Activated CD8-positive, alpha-beta memory T cell treated with anti-CD3 and anti-CD28 coated beads for 36 hours (primary cell): ENCODE data around the gene BTBD16. TPM values are rescaled to one million over a fixed set of nuclear protein-coding genes. Genes with fewer than 3 reads are reported as not detected.

Experiments used
- CTCF ChIA-PET: fragments of 350-600 bp; sonication (Branson Sonifier 250); formaldehyde crosslinking; loops from one replicate; lab custom pipeline; 2021; ENCODE audit warnings: antibody characterized with exemption; lab: Charles Lee
- POLR2A ChIA-PET: fragments of 350-600 bp; sonication (Branson Sonifier 250); formaldehyde crosslinking; loops from one replicate; lab custom pipeline; 2021; ENCODE audit warnings: antibody characterized with exemption; lab: Charles Lee
- total RNA-seq, 2 experiments: library from RNA; stranded (reverse); gene quantifications; one replicate each; pipeline ENCODE4 v1.2.3, GENCODE V29; 2021

The BTBD16 gene
- total RNA-seq, 2 experiments from 2014 or later = not detected

DNA sequence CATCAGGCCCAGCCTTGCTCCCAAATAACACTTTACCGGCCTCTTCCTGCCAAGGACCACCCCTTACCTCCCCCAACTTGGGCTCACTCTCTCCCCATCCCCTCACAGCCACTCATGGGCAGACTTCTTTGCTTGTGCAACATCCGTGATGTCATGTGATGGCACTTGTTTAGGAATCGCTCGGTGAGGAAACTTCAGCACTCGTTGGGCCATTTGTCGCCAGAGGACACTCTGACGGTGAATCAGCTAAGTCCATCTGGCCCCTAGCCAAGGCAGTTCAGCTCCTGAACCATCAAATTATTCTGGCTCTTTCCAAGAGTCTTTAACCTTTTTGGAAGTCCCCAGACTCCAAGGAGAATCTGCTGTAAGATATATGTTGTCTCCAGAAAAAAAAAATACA lies 19.2 kb downstream of the BTBD16 start:
- CTCF ChIA-PET = no interaction called here
- POLR2A ChIA-PET = no interaction called here

DNA sequence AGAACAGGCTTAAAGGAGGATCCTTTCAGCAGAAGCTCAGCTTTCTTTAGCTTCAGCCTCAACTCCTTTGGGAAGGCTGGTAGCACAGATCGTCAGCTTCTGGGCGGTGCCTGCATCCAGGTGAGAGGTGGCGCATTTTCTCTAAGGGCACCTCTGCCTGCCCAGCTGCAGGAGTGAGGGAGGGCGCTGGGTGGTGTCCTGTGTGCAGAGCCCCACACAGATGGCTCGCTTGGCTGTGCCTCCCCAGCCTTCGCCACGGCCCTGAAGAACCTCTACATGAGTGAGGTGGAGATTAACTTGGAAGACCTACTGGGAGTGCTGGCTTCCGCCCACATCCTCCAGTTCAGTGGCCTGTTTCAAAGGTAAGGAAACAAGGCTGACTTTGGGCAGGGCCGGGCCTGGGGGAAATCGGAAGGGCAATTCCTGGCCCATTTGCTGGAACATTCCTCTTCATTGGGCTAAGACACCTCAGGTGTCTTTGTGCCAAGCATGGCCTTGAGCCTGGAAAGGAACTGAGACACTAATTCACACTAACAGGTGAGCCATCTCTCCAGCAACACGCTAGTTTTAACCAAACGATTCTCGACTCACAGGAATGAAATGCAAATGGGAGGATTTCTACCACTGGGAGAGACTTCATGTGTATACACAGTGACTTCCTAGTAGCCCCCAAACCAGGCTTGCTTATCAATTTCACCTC lies 19.9 kb downstream of the BTBD16 start:
- POLR2A ChIA-PET = no interaction called here
- CTCF ChIA-PET = no interaction called here

DNA sequence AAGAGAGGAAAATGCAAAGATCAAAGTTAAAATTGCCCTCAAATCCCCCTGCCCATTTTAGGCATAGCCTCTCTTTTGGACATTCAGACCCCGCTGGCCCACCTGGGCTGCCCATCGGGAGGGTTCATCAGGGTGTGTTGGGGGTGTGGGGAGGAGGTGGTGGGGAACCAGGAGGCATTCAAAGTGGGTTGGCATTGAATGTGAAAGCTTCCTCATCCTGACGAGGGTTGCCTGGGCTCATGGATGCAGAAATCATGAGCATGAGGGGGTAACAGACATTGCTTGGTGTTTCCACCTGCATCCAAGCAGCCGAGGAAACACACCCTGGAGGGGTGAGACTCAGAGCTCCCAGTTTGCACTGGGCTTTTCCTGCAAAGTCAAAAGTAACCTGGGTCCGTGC lies 20.6 kb downstream of the BTBD16 start:
- ChIA-PET POLR2A (no interaction called here), CTCF (no interaction called here)

DNA sequence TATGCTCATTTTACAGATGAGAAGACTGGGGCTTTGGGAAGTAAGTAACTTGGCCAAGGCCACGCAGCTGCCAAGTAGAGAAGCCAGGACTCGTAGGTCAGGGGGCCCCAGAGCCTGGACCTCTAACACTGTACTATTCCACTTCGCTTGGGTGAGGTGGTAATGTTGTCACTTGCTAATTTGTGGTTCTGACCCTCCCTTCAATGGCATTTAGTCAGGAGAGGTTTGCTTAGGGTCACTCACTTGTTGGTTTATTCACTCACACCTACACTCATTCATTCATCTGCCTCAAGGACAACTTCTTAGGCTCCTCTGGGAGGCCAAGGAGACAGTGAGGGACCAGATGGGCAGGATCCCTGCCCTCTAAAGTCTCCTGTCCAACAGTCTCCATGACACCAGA lies 21.3 kb downstream of the BTBD16 start:
- ChIA-PET POLR2A (no interaction called here), CTCF (no interaction called here)

DNA sequence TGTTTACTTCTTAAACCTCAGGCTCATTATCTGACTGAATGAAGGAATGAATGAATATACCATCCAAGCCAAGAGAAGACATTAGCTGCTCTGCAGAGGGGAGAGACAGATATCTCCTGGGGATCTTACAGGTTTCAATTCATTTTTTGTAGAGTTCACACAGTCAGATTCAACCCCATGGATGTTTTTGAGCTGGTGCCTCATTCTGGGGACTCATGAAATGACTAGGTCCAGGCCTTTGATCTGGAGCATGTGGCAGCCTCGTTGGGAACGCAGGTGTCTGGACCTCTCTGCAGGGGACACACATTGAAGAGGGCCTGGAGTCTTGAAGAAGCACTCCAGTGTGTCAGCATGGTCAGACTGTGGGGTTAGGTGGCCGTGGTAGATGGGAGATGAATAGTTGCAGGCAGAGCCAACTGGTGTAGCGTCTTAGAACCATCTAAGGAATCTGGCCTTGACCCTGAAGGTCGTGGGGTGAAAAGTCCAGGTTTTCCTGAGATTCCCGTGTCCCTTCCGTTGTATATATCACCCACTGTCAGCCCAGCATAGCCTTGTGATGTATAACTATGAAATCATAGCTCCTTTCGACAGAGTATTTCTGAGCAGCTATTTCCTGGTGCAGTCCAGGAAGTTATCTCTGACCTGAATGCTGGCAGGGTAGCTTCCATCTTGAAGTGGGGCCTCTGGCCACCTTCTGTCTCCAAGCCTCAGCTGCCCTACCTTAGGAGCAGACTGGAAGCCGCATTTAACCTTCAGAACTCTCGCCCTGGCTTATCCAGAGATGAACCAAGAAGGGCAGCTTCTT lies 22.3 kb downstream of the BTBD16 start:
- CTCF ChIA-PET = no interaction called here
- POLR2A ChIA-PET = no interaction called here

DNA sequence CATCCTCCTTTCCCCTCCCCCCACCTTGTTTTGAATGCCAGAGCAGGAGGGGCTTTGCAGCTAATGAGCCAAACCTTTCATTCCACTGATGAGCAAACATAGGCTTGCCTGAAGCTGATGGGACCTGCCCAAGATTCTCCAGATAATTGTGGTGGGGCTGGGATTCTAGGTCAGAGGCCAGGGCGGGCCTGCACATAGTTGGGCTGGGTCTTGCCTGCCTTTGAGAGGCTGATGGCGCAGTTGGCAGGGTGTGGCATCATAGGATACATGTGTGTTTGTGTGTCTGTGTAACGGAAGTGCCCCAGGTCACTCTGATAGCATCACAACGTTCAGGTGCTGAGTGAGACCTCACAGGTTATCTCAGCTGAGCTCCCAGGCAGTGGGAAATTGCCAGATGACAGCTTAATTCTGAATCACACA lies 22.9 kb downstream of the BTBD16 start:
- POLR2A ChIA-PET = no interaction called here
- CTCF ChIA-PET = no interaction called here

DNA sequence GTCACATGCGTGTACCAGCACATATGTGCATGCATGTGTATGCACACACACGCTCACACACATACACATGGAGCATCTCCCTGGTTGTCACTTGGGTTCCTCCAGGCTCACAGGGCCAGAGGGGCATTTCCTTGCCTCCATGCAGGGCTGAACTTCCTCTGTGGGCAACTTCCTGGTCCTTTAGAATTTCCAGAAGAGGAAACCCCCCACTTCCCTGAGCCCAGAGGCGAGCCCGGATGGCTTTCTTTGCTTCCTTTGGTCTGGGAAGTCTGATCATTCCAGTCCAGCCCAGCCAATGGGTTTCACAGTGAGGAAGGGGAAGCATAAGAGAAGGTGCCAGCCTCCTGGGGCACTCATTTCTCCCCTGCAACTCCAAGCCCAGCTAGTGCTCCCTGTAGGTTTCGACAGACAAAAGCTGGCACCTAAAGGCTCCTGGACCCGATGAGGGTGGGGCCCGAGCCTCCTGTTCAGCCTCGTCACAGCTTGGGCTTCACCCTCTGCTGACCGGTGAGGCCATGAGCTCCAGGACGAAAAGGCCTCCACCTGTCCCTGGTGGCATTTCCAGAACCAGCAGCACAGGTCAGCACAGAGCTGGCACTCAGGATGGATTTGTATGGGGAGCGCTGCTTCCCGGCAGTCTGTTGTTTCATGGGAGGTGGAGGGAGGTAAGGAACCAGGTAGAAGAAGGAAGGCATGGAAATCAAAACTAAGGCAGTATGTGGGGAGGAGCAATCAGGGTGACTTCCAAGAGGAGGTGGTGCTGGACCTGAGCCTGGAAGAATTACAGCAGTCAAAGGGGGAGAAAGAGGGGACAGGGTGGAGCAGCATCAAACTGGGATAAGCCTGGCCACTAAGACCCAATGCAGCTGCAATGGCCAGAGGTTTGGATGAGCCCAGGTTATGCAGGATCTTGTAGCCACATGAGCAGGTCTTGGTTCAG lies 23.7 kb downstream of the BTBD16 start:
- ChIA-PET CTCF (no interaction called here), POLR2A (no interaction called here)

DNA sequence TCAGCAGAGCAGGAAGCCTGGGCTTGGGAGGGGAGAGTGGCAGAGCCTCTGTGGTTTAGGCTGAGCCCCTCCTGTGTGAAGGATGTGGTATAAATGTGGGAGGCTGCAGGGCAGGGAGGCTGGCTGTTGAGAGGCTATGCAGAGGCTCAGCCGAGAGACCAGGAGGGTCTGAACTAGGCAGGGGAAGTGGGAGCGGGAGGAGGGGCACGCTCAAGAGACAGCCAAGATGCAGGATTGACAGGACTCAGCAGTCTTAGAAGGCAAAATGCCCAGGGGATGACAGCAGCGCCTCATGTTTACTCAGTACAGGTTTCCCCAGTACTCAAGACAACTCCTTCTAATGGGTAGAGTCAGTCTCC lies 24.3 kb downstream of the BTBD16 start:
- POLR2A ChIA-PET = no interaction called here
- CTCF ChIA-PET = no interaction called here

DNA sequence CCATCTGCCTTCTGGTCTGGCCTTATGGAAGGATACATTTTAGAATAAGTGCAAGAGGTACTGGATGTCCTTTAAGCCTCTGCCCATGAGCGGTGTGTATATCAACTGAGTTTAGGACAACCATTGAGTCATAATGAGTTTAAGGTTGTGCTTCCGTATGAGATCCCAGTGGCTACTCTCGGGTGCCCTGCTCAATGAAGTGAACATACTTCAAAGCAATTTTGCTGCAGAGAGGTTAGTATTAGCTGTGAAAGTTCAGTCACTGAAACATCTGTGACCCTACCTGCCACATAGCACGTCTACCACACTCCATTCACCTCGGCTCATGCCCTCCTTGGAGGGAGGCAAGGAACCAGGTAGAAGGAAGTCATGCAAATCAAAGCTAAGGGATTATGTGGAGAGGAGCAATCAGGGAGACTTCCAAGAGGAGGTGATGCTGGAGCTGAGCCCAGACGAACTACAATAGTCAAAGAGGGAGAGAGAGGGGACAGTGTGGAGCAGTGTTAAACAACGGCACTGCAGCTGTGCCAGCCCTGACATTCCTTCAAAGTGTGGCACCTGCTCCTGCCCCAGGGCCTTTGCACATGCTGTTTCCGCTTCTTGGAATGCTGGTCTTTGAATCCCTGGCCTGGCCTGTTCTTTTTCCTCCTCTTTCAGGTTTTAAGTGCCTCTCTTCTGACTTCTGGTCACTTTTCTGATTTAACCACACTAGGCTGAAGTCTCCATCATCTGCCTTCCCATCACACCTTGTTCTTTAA lies 25.4 kb downstream of the BTBD16 start:
- CTCF ChIA-PET = interaction anchor here (0.7 to 3.4 kb wide), 2 partner anchors 138 kb away, joined by 3 to 30 read pairs; no protein-coding TSS in a partner anchor
- POLR2A ChIA-PET = no interaction called here

DNA sequence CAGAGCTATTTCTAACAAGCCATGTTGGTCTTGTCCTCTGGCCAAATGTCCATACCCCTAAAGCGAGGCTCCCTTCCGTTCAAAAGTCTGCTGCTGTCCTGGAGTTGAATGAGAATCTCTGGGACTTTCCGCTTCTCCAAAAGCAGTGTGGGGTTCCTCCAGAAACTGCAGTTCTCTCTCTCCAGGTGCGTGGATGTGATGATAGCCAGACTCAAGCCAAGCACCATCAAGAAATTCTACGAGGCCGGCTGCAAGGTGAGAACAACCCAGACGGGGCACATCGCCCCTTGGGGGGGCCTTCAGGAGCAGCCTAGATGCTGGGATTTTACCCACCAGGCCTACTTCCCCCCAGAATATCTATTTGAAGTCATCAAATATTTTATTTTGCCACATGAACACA lies 26.5 kb downstream of the BTBD16 start:
- ChIA-PET POLR2A (no interaction called here), CTCF (interaction anchor here (1.4 to 3.4 kb wide), 3 partner anchors 30 to 137 kb away, joined by 3 to 30 read pairs (median 4); no protein-coding TSS in a partner anchor)

DNA sequence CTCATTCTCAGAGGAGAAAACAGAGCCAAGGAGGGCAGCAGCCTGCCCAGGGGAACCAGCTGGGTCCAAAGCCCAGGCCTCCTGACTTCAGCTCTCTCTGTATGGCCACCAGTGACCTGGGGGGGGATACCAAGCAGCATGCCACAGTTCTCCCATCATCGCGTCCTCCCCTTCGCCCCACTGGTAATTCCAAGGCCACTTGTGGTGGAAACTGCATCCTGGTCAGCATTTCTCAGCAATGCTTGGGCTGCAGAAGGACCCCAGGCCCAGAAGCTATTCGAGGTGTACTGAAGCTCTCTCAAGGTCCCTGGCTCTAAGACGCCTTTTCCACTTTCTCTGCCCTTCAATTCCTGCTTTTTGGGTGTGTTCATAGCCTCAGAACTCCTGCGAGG lies 27.1 kb downstream of the BTBD16 start:
- POLR2A ChIA-PET = no interaction called here
- CTCF ChIA-PET = interaction anchor here (1.1 to 3.4 kb wide), 9 partner anchors 18 to 406 kb away, joined by 3 to 30 read pairs (median 3); no protein-coding TSS in a partner anchor

DNA sequence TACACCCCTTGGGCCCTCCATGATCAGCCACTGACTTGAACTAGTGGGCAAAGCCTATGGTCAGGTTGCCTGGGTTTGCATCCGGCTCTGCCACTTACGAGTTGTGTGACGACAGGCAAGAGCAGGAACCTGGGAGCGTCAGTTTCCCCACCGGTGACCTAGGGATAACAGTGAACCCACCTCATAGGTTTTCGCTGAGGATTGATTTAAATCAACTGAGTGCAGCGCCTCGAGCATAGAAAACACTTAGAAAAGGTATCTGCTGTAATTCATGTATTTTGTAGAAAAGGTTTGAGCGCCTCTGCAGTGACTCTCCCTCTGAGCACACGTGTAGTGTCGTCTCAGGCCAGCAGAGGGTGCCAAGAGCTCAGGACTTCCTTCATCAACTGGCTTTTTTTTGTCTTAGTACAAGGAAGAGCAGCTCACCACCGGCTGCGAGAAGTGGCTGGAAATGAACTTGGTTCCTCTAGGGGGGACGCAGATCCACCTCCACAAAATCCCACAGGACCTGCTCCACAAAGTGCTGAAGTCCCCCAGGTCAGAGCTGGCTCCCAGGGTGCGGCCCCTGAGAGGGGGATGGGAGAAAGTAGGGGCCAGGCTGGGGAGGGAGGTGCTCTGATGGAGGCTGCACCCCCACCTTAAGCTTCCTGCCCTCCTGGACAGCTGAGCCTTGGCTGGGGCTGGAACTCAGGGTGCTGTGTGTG lies 27.7 kb downstream of the BTBD16 start:
- ChIA-PET POLR2A (no interaction called here), CTCF (interaction anchor here (0.6 to 3.4 kb wide), 17 partner anchors 10 to 405 kb away, joined by 3 to 30 read pairs (median 3); no protein-coding TSS in a partner anchor)

DNA sequence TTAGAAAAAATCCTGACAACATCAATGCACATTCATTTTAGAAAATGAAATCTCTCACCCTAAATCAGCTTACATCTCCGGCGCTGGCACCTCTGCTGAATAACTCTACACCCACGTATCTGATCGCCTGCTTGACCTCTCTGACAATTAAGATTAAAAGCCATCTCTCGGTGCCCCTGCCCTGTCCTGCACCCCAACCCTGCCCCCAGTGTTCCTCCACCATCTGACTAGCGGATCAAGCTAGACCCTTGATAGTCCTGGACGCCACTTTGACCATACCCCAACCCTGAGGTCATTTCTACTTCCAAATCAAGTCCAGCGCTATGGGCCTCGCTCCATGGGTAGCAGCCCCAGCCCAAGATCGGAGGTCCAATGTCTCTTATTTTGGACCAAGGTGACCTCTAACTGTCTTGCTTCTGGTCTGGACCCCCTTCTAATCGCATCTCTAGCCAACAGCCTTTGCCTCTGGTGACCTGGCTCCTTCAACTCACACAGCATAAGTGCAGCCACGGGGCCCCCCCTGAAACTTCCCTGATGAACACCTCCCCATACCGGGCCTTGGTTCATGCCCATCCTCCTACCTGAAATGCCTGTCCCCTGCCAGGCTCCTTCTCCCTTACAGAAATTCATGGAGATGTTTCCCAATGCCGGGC lies 28.5 kb downstream of the BTBD16 start:
- CTCF ChIA-PET = interaction anchor here (0.6 to 3.4 kb wide), 16 partner anchors 9 to 404 kb away, joined by 3 to 30 read pairs (median 3); no protein-coding TSS in a partner anchor
- POLR2A ChIA-PET = no interaction called here

DNA sequence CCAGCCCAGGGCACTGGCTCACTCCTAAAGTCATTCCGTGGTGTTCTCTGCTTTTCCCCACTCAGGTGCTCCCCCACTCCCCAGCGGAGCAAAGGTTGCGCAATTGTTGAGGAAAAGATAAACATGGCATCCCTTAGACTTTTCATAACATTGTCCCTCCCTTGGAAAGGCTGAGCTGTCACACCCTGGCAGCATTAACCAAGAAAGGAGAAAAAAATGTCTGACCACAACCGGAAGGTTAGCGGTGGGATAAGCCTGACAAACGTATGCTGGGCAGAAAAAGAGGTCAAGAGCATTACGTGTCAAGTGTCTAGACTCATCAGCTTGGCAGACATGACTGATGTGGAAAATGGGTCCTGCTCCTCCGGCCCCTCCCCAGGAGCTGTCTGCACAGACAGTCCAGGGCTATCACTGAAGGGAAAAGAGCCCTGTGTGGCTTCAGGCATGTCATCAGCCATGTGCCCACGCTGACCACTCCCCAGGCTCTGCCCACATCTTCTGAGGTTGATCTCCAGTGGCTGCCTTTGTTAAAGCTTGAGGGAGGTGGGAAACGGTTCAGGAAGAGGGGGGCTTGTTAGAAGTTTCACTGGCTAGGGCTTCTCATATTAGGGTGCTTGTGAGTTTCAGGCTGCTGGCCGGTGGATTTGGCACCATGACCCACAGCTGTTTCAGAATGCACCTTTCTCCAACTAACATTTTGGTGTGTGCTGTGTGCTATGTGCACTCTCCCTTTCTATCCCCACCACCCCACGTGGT lies 30.1 kb downstream of the BTBD16 start:
- POLR2A ChIA-PET = no interaction called here
- CTCF ChIA-PET = interaction anchor here (0.5 to 0.8 kb wide), 2 partner anchors 10 to 769 kb away, joined by 3 to 4 read pairs; no protein-coding TSS in a partner anchor

DNA sequence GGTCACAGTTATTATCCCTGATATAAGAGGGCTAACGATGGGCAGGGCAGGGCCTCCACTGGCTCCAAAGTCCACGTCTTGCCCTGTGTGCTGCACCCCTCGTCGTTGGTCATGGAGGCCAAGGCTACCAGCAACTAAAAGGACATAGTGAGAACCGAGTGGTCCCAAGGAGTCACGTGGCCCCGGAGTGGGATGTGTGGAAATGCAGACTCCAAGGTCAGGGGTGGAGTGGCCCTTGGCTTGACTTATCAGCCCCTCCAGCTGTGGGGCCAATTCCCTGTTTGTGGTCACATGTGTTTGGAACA lies 30.7 kb downstream of the BTBD16 start:
- CTCF ChIA-PET = interaction anchor here (0.5 to 1.2 kb wide), 3 partner anchors 10 to 770 kb away, joined by 3 to 4 read pairs (median 3); no protein-coding TSS in a partner anchor
- POLR2A ChIA-PET = no interaction called here

DNA sequence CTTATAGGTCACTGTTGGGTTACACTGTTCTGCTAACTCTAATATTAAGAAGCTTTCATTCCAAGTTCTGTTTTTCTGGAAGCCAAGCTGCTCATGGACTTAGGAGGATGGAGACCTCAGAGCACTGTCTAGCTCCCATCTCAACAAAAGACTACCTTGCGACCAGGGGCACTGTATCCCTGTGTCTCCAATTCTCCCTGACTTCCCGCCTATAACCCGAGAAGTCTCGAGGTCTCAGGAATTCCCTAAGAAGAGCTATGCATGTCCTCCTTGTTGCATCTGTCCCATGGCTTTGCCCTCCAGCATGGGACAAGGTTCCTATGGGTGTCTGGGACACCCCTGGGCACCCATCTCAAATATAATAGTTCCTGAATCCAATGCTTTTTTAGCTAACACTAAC lies 31.2 kb downstream of the BTBD16 start:
- CTCF ChIA-PET = interaction anchor here (1.2 kb wide), 1 partner anchor 264 kb away, joined by 3 read pairs; no protein-coding TSS in a partner anchor
- POLR2A ChIA-PET = no interaction called here
